Right lobe of liver (tissue), 4 donors: ENCODE data around the gene ASTL.

ENCODE experiments used
- POLR2A ChIP-seq: fragments of 450-650 bp; IDR thresholded peaks from one replicate; pipeline ENCODE4 v1.6.1; 2017; ENCODE audit warnings: antibody characterized with exemption, mild to moderate bottlenecking
- TF ChIP-seq, protein P1 (sequence below), 4 donors: fragments of 200-600 bp in 3 of 4; fragments of 450-650 bp in 1 of 4; IDR thresholded peaks; one replicate each; pipeline versions ENCODE4 v1.5.1 to v1.8.0; 2016 to 2022; ENCODE audit warnings: antibody characterized with exemption in 4 of 4, mild to moderate bottlenecking in 2 of 4
- donor health status: DM: no; HTN: no; CAD: no.
- donor health status: DM: no; HTN: no; CAD: no.
- donor health status: DM: no; HTN: yes; CAD: no.

DNA sequence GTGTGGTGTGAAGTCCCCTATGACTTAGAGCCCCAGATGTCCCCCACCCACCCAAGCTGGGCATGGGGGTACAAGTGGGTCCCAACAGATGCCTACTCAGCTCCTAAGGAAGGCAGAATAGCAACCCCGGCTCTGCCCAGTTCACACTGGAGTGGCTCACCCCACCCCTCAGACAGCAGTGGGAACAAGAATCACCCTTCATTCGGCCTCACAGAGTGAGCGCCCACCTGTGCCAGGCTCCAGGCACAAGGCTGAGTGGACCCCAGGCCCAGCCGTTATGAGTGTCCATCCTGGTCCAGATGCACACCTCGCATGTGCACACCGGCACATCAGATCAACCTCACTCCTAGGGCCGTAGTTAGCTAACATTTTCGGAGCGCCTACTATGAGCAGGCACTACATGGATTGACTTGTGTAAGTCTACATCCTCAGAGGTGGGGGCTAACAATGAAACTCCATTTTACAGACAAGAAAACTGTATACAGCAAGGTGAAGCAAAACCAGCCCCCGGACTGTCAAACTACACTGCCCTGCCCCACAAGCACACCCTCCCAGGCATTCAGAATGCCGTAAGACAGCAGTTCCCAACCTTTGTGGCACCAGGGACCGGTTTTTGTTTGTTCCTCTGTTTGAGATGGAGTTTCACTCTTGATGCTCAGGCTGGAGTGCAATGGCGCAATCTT lies 2.8 kb upstream of the ASTL start:
- TF ChIP-seq, protein P1, sequence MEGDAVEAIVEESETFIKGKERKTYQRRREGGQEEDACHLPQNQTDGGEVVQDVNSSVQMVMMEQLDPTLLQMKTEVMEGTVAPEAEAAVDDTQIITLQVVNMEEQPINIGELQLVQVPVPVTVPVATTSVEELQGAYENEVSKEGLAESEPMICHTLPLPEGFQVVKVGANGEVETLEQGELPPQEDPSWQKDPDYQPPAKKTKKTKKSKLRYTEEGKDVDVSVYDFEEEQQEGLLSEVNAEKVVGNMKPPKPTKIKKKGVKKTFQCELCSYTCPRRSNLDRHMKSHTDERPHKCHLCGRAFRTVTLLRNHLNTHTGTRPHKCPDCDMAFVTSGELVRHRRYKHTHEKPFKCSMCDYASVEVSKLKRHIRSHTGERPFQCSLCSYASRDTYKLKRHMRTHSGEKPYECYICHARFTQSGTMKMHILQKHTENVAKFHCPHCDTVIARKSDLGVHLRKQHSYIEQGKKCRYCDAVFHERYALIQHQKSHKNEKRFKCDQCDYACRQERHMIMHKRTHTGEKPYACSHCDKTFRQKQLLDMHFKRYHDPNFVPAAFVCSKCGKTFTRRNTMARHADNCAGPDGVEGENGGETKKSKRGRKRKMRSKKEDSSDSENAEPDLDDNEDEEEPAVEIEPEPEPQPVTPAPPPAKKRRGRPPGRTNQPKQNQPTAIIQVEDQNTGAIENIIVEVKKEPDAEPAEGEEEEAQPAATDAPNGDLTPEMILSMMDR (IDR thresholded peaks at IDR 0.05), result no peak
- TF ChIP-seq POLR2A, result no peak
